Measurements from ENCODE around the gene POC1A.
"Not testable (repeated sequence)": the region's sequence is repeated elsewhere in the genome, so short reads cannot be mapped to it uniquely, and the experiment has no call there.

The POC1A gene

GRCh38 chr3:52049503-52049902 is 104.7 kb downstream of the POC1A start:
- H3K27ac ChIP-seq (ENCODE audit: low read depth, low read length), result no peak overlapping the region
- H3K9ac ChIP-seq (ENCODE audit: low read depth, low read length), result no peak overlapping the region
- H3K4me3 ChIP-seq (ENCODE audit: low read depth, low read length), result no peak overlapping the region
- H3K9me3 ChIP-seq (ENCODE audit: control insufficient read depth, insufficient read depth, low read length), result no peaks in the 10 kb centered on the region
- peaks cover 45% of the 10 kb centered on the region for H3K36me3 ChIP-seq (ENCODE audit: control insufficient read depth, insufficient read depth, low read length)
- H3K27me3 ChIP-seq (ENCODE audit: control insufficient read depth, insufficient read depth, low read length), result no peaks in the 10 kb centered on the region
- peaks cover 8% of the 10 kb centered on the region for H3K4me1 ChIP-seq (ENCODE audit: control insufficient read depth, insufficient read depth, low read length)

- peaks cover 1% of the 10 kb centered on the region for H3K4me1 ChIP-seq (ENCODE audit: control insufficient read depth, insufficient read depth, low read length)
- no peaks in the 10 kb centered on the region for H3K27me3 ChIP-seq (ENCODE audit: control insufficient read depth, insufficient read depth, low read length)
- no peaks in the 10 kb centered on the region for H3K9me3 ChIP-seq (ENCODE audit: control insufficient read depth, insufficient read depth, low read length)
- H3K4me3 ChIP-seq (ENCODE audit: low read depth, low read length), result no peak overlapping the region
- H3K36me3 ChIP-seq (ENCODE audit: control insufficient read depth, insufficient read depth, low read length), result peaks cover 33% of the 10 kb centered on the region
- H3K27ac ChIP-seq (ENCODE audit: low read depth, low read length), result no peak overlapping the region
- H3K9ac ChIP-seq (ENCODE audit: low read depth, low read length), result no peak overlapping the region
These were observed 106.8 kb downstream of the POC1A start for GRCh38 chr3:52047295-52047960.

GRCh38 chr3:52046902-52047239 is 107.4 kb downstream of the POC1A start:
- Histone ChIP-seq H3K9ac (ENCODE audit: low read depth, low read length) (no peak overlapping the region), H3K36me3 (ENCODE audit: control insufficient read depth, insufficient read depth, low read length) (peaks cover 28% of the 10 kb centered on the region), H3K27ac (ENCODE audit: low read depth, low read length) (no peak overlapping the region), H3K9me3 (ENCODE audit: control insufficient read depth, insufficient read depth, low read length) (no peaks in the 10 kb centered on the region), H3K27me3 (ENCODE audit: control insufficient read depth, insufficient read depth, low read length) (no peaks in the 10 kb centered on the region), H3K4me1 (ENCODE audit: control insufficient read depth, insufficient read depth, low read length) (no peaks in the 10 kb centered on the region), H3K4me3 (ENCODE audit: low read depth, low read length) (no peak overlapping the region)

GRCh38 chr3:52046186-52046901 is 107.9 kb downstream of the POC1A start:
- H3K27ac ChIP-seq (ENCODE audit: low read depth, low read length), result no peak overlapping the region
- no peaks in the 10 kb centered on the region for H3K9me3 ChIP-seq (ENCODE audit: control insufficient read depth, insufficient read depth, low read length)

GRCh38 chr3:52044869-52045619 is 109.2 kb downstream of the POC1A start:
- Histone ChIP-seq H3K36me3 (ENCODE audit: control insufficient read depth, insufficient read depth, low read length) (peaks cover 10% of the 10 kb centered on the region), H3K4me1 (ENCODE audit: control insufficient read depth, insufficient read depth, low read length) (no peaks in the 10 kb centered on the region), H3K9ac (ENCODE audit: low read depth, low read length) (no peak overlapping the region), H3K27me3 (ENCODE audit: control insufficient read depth, insufficient read depth, low read length) (no peaks in the 10 kb centered on the region), H3K4me3 (ENCODE audit: low read depth, low read length) (no peak overlapping the region), H3K27ac (ENCODE audit: low read depth, low read length) (no peak overlapping the region), H3K9me3 (ENCODE audit: control insufficient read depth, insufficient read depth, low read length) (no peaks in the 10 kb centered on the region)

More at GRCh38 chr3:52046186-52046901, 107.9 kb downstream of the POC1A start:
- Histone ChIP-seq H3K9ac (ENCODE audit: low read depth, low read length) (no peak overlapping the region), H3K4me3 (ENCODE audit: low read depth, low read length) (no peak overlapping the region), H3K27me3 (ENCODE audit: control insufficient read depth, insufficient read depth, low read length) (no peaks in the 10 kb centered on the region), H3K36me3 (ENCODE audit: control insufficient read depth, insufficient read depth, low read length) (peaks cover 23% of the 10 kb centered on the region), H3K4me1 (ENCODE audit: control insufficient read depth, insufficient read depth, low read length) (no peaks in the 10 kb centered on the region)

- Histone ChIP-seq H3K9me3 (ENCODE audit: control insufficient read depth, insufficient read depth, low read length) (no peaks in the 10 kb centered on the region), H3K27me3 (ENCODE audit: control insufficient read depth, insufficient read depth, low read length) (no peaks in the 10 kb centered on the region), H3K36me3 (ENCODE audit: control insufficient read depth, insufficient read depth, low read length) (no peaks in the 10 kb centered on the region), H3K4me3 (ENCODE audit: low read depth, low read length) (no peak overlapping the region), H3K27ac (ENCODE audit: low read depth, low read length) (no peak overlapping the region), H3K9ac (ENCODE audit: low read depth, low read length) (no peak overlapping the region), H3K4me1 (ENCODE audit: control insufficient read depth, insufficient read depth, low read length) (no peaks in the 10 kb centered on the region)
These were observed 110.5 kb downstream of the POC1A start for GRCh38 chr3:52043750-52044149.

GRCh38 chr3:52043039-52043438 is 111.2 kb downstream of the POC1A start:
- not testable (repeated sequence) for H3K4me1 ChIP-seq (ENCODE audit: control insufficient read depth, insufficient read depth, low read length); H3K27ac ChIP-seq (ENCODE audit: low read depth, low read length); H3K4me3 ChIP-seq (ENCODE audit: low read depth, low read length); H3K9me3 ChIP-seq (ENCODE audit: control insufficient read depth, insufficient read depth, low read length); H3K9ac ChIP-seq (ENCODE audit: low read depth, low read length); H3K27me3 ChIP-seq (ENCODE audit: control insufficient read depth, insufficient read depth, low read length); H3K36me3 ChIP-seq (ENCODE audit: control insufficient read depth, insufficient read depth, low read length)

GRCh38 chr3:52041118-52041731 is 113.0 kb downstream of the POC1A start:
- Histone ChIP-seq H3K9me3 (ENCODE audit: control insufficient read depth, insufficient read depth, low read length) (no peaks in the 10 kb centered on the region), H3K36me3 (ENCODE audit: control insufficient read depth, insufficient read depth, low read length) (no peaks in the 10 kb centered on the region), H3K4me3 (ENCODE audit: low read depth, low read length) (no peak overlapping the region), H3K27me3 (ENCODE audit: control insufficient read depth, insufficient read depth, low read length) (no peaks in the 10 kb centered on the region), H3K9ac (ENCODE audit: low read depth, low read length) (no peak overlapping the region), H3K4me1 (ENCODE audit: control insufficient read depth, insufficient read depth, low read length) (no peaks in the 10 kb centered on the region), H3K27ac (ENCODE audit: low read depth, low read length) (no peak overlapping the region)

GRCh38 chr3:52040600-52040999 is 113.6 kb downstream of the POC1A start:
- Histone ChIP-seq H3K4me1 (ENCODE audit: control insufficient read depth, insufficient read depth, low read length) (no peaks in the 10 kb centered on the region), H3K9ac (ENCODE audit: low read depth, low read length) (no peak overlapping the region), H3K27ac (ENCODE audit: low read depth, low read length) (no peak overlapping the region), H3K4me3 (ENCODE audit: low read depth, low read length) (no peak overlapping the region), H3K9me3 (ENCODE audit: control insufficient read depth, insufficient read depth, low read length) (no peaks in the 10 kb centered on the region), H3K27me3 (ENCODE audit: control insufficient read depth, insufficient read depth, low read length) (no peaks in the 10 kb centered on the region), H3K36me3 (ENCODE audit: control insufficient read depth, insufficient read depth, low read length) (no peaks in the 10 kb centered on the region)

GRCh38 chr3:52039846-52040245 is 114.4 kb downstream of the POC1A start:
- no peaks in the 10 kb centered on the region for H3K9me3 ChIP-seq (ENCODE audit: control insufficient read depth, insufficient read depth, low read length)
- H3K4me1 ChIP-seq (ENCODE audit: control insufficient read depth, insufficient read depth, low read length), result no peaks in the 10 kb centered on the region
- H3K4me3 ChIP-seq (ENCODE audit: low read depth, low read length), result no peak overlapping the region
- H3K27me3 ChIP-seq (ENCODE audit: control insufficient read depth, insufficient read depth, low read length), result no peaks in the 10 kb centered on the region
- H3K9ac ChIP-seq (ENCODE audit: low read depth, low read length), result no peak overlapping the region
- H3K36me3 ChIP-seq (ENCODE audit: control insufficient read depth, insufficient read depth, low read length), result no peaks in the 10 kb centered on the region
- no peak overlapping the region for H3K27ac ChIP-seq (ENCODE audit: low read depth, low read length)

GRCh38 chr3:52039426-52039825 is 114.8 kb downstream of the POC1A start:
- H3K4me3 ChIP-seq (ENCODE audit: low read depth, low read length), result no peak overlapping the region
- H3K4me1 ChIP-seq (ENCODE audit: control insufficient read depth, insufficient read depth, low read length), result no peaks in the 10 kb centered on the region
- H3K9ac ChIP-seq (ENCODE audit: low read depth, low read length), result no peak overlapping the region
- H3K9me3 ChIP-seq (ENCODE audit: control insufficient read depth, insufficient read depth, low read length), result no peaks in the 10 kb centered on the region
- H3K27ac ChIP-seq (ENCODE audit: low read depth, low read length), result no peak overlapping the region
- H3K27me3 ChIP-seq (ENCODE audit: control insufficient read depth, insufficient read depth, low read length), result no peaks in the 10 kb centered on the region
- no peaks in the 10 kb centered on the region for H3K36me3 ChIP-seq (ENCODE audit: control insufficient read depth, insufficient read depth, low read length)
